BJ (cell line): ENCODE measurements around the gene SELENOI. TPM values are rescaled to one million over a fixed set of nuclear protein-coding genes. Genes with fewer than 3 reads are reported as not detected.

Experiments
- CTCF ChIA-PET: fragments of 350-600 bp; formaldehyde crosslinking; extraction: SDS; loops from one replicate; lab custom pipeline; 2021; ENCODE audit warnings: antibody characterized with exemption, inconsistent platforms; lab: Yijun Ruan, JAX
- POLR2A ChIA-PET: fragments of 300-600 bp; sonication (Branson Sonifier 250); formaldehyde crosslinking; extraction: SDS; loops from one replicate; lab custom pipeline; 2021; ENCODE audit warnings: antibody characterized with exemption; lab: Charles Lee
- DNase-seq: peaks from one replicate; pipeline ENCODE4 v3.0.0-alpha.2; 2011; ENCODE audit warnings: low read depth
- H3K27me3 ChIP-seq: 2 replicates; pipeline ENCODE4 v1.6.0; 2011; ENCODE audit warnings: low read length; ENCODE audit not compliant: control insufficient read depth, insufficient read depth
- H3K36me3 ChIP-seq: 2 replicates; pipeline ENCODE4 v1.5.1; 2011; ENCODE audit warnings: low read length; ENCODE audit not compliant: control insufficient read depth, insufficient read depth
- H3K4me3 ChIP-seq: 2 replicates; pipeline ENCODE4 v1.5.1; 2011; ENCODE audit warnings: low read depth, mild to moderate bottlenecking, control low read depth, low read length
- polyA plus RNA-seq: library from polyadenylated mRNA; depleted of rRNA; stranded (reverse); fragments of >200 nt; gene quantifications from 2 replicates; pipeline ENCODE4 v1.2.3, GENCODE V29; 2011
- TF ChIP-seq, protein P1 (sequence below): IDR thresholded peaks from 2 replicates; pipeline ENCODE4 v1.5.1; 2011; ENCODE audit warnings: low read depth, mild to moderate bottlenecking, control low read depth, inconsistent platforms, low read length, moderate library complexity; ENCODE audit not compliant: insufficient read depth

Gene SELENOI
- polyA plus RNA-seq, 1 experiment = 9.5 TPM

DNA sequence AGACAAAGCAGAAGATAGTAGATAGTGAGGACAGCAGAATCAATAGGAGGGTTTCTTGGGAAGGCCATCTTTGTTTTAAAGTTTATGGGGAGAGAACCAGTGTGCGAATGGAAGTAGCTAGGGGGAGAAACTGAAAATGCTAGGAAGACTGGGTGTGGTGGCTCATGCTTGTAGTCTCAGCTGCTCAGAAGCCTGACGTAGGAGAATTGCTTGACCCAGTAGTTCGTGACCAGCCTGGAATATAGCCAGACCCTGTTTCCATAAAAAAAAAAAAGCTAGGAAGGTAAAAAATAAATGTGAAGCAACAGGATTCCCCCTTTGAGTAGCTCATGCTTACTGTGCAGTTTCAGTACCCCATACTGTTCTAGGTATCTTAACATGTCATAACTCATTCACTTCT lies 36.6 kb downstream of the SELENOI start:
- no peak for DNase-seq
- H3K27me3 ChIP-seq = no peaks in the 10 kb centered on the region
- ChIA-PET POLR2A (no interaction called here), CTCF (interaction anchor here (1.2 kb wide), 1 partner anchor 27 kb away, joined by 3 read pairs; no protein-coding TSS in a partner anchor)
- H3K36me3 ChIP-seq = peaks cover 1% of the 10 kb centered on the region; the same call in 1 of the 2 replicates
- H3K4me3 ChIP-seq = no peak overlapping the region
- TF ChIP-seq, protein P1, sequence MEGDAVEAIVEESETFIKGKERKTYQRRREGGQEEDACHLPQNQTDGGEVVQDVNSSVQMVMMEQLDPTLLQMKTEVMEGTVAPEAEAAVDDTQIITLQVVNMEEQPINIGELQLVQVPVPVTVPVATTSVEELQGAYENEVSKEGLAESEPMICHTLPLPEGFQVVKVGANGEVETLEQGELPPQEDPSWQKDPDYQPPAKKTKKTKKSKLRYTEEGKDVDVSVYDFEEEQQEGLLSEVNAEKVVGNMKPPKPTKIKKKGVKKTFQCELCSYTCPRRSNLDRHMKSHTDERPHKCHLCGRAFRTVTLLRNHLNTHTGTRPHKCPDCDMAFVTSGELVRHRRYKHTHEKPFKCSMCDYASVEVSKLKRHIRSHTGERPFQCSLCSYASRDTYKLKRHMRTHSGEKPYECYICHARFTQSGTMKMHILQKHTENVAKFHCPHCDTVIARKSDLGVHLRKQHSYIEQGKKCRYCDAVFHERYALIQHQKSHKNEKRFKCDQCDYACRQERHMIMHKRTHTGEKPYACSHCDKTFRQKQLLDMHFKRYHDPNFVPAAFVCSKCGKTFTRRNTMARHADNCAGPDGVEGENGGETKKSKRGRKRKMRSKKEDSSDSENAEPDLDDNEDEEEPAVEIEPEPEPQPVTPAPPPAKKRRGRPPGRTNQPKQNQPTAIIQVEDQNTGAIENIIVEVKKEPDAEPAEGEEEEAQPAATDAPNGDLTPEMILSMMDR = no peak

DNA sequence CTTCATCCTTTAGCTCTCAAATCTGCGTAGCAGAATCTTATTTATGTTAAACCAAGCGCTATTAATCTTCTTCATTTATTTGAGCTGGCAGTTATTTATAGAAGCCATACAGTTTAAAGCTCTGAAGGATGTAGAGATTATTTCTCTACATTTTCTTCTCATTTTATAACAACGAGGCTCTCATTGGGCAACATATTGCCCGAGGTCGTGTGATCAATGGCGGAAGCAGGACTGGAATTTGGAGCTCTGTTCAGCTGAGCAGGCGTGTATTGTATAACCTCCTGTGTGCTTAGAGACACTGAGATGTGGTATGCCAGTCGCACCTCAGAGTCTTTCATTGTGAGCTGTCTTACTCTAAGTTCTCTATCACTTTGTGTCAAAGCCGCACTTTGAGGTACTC lies 38.2 kb downstream of the SELENOI start:
- TF ChIP-seq, protein P1 = no peak
- CTCF ChIA-PET = interaction anchor here (1.1 kb wide), 1 partner anchor 21 kb away, joined by 4 read pairs; no protein-coding TSS in a partner anchor
- no peaks in the 10 kb centered on the region; the same call in 1 of the 2 replicates for H3K36me3 ChIP-seq
- no peaks in the 10 kb centered on the region for H3K27me3 ChIP-seq
- POLR2A ChIA-PET = no interaction called here
- no peak overlapping the region for H3K4me3 ChIP-seq
- DNase-seq = no peak

DNA sequence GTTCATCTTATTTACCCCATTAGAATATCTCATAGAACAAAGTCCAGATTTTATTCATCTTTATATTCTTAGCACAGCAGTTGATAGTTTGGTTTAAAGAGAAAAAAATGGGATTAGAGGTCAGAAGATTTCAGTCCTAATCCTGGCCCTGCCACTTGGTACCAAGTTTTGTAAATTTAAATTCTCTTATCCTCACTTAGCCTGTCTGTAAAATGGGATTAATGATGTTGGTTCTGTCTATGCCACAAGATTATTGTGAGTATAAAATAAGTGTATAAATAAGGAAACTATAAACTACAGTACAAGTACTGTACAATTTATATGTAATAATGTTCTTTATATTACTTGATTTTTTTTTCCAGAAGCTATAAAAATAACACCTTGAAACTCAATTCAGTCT lies 38.7 kb downstream of the SELENOI start:
- ChIA-PET POLR2A (no interaction called here), CTCF (interaction anchor here (1.0 to 1.1 kb wide), 2 partner anchors 9 to 22 kb away, joined by 4 read pairs; no protein-coding TSS in a partner anchor)
- H3K4me3 ChIP-seq = no peak overlapping the region
- no peaks in the 10 kb centered on the region for H3K27me3 ChIP-seq
- H3K36me3 ChIP-seq = no peaks in the 10 kb centered on the region; the same call in 1 of the 2 replicates
- DNase-seq = no peak
- TF ChIP-seq, protein P1 = no peak

DNA sequence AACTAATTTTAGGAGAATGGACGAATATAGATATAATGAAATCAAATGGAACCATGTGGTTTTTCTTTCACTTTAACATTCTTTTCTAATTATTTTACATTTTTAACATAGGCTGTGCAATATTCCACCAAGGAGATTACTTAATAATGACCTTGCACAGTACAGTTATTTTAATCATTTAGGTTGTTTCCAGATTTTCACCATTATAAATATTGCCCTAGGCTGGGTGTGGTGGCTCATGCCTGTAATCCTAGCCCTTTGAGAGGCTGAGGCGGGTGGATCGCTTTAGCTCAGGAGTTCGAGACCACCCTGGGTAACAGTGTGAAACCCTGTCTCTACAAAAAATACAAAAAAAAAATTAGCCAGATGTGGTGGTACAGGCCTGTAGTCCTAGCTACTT lies 41.2 kb downstream of the SELENOI start:
- TF ChIP-seq, protein P1 = no peak
- Histone ChIP-seq H3K27me3 (no peaks in the 10 kb centered on the region), H3K36me3 (no peaks in the 10 kb centered on the region; the same call in 1 of the 2 replicates), H3K4me3 (no peak overlapping the region)
- POLR2A ChIA-PET = no interaction called here
- no peak for DNase-seq
- CTCF ChIA-PET = interaction anchor here (0.6 to 1.7 kb wide), 3 partner anchors 12 to 263 kb away, joined by 3 to 4 read pairs (median 3); no protein-coding TSS in a partner anchor

DNA sequence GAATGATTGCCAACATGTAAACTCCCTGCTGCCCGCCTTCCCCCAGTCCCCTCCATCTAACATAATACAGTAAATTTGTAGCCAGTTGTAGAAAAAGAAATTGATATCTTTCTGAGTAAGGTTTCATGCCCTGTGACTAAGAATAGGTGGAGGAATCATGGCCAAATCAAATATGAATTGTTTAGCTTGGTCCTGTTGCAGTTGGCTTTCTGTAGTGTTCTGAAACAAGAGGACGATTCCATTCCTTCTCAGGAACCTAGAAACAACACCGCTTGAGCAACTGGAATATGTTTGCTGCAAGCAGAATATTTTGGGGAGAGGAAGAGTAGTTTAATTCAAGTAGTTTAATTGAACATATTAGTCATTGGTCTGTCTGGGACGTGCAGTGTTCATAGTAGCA lies 48.8 kb downstream of the SELENOI start:
- ChIA-PET CTCF (no interaction called here), POLR2A (no interaction called here)
- no peak for DNase-seq
- Histone ChIP-seq H3K4me3 (no peak overlapping the region), H3K27me3 (no peaks in the 10 kb centered on the region), H3K36me3 (no peaks in the 10 kb centered on the region; the same call in 1 of the 2 replicates)
- TF ChIP-seq, protein P1 = no peak
